NCI-H1417 (cell line): ENCODE measurements around the gene LLPH.

ENCODE experiments used
- DNase-seq, 3 experiments: peaks; one replicate each; lab custom pipeline; 2025; lab: John Stamatoyannopoulos, UW

The LLPH gene

DNA sequence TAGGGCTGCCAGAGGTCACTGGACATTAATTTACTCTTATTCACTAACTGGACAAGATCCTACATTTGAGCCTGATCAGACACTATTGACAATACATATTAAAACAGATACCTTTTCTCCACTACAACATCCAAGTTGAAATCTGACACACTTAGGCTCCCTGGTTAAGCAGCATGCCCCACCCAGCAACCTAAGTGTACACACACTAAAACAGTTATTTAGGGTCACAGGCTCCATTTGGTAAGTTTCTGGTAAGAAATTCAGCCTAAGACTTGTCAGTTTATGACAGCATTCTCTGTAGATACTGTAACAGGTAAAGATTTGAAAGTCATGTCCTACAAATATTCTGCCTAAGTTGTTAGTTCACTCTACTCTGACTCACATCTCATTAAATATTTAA, 12.3 kb upstream of the LLPH start:
- no peak for DNase-seq

DNA sequence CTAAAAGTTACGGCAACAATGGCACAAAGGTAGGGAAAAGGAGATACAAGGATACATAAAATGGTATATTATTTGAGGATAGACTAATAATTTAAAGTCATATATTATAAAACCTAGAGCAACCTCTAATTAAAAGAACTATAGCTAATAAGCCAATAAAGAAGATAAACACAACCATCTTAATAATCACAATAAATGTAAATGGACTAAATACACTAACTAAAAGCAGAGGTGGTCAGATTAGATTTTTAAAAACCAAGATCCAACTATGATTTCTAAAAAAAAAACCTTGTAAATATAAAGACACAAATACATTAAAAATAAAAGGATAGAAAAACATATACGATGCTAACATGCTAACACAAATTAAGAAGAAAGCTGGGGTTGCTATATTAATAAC, 10.7 kb upstream of the LLPH start:
- DNase-seq: no peak

DNA sequence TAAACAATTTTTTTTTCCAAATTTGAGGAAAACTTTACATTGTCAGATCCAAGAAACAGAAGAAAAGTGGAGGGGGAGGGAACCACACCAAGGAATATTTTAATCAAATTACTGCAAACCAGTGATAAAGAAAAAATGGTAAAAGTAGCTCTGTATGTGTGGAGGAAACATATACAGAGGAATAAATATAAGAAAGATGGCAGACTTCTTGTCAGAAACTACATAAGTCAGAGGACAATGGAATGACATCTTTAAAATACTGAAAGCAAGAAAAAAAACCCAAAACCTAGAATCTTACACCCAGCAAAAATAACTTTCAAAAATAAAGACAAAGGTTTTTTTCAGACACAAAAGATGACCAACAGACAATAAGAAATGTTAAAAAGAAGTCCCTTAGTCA, 10.2 kb upstream of the LLPH start:
- peak in 1 of 3 experiments; percentile 21 for DNase-seq

DNA sequence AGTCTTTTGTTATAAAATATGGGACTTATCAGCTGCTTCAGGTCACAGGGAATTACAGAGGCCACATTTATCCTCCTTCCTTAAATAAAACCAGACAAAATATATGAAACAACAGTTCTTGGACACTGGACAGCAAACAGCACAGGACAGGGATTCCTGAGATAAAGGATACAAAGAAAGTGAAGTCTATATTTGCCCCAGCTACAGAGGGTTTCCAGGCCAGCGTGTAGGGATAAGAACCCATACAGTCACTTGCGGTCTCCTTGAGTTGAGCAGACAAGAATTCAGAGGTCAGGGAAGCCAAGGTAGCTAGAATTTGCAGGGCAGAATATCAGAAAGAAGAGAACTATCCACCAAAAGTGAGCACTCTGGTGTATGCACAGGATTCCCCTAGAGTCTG, 8.8 kb upstream of the LLPH start:
- DNase-seq: no peak

DNA sequence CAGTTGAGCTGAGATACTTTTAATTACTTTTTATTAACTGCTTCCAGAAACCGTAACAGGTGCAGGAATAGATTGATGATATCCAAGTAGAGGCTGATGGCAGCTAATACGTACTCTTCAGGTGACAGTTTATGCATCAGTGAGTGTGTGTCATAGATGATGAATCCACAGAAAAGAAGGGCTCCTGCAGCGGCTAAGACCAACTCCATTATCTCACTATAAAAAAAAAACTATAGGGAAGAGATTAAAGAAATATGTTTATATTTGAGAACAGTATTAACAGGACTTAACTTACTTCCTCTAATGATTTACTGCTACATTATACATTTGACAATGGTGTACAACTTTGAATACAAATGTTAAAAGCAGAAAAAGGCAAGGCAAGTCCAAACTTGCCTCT, 7.4 kb upstream of the LLPH start:
- DNase-seq: peak in 2 of 3 experiments; percentile 63 to 76

DNA sequence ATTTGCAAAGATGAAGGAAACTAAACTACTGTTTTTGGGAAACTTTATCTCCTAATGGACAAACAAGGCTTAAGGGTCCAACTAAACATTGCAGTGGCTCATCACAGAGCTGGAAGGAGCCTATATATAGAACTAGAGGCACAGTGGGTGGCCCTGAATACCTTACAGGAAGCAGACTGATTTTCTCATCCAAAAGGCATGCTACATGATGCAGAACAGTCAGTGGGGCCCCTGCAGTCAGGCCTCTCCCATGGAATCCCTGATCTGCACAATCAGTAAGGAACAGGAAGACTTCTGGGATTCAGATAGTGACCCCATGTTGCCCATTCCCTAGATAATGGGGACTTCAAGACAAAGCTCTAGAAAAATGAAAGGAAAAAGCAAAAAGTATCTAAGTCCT, 1.9 kb upstream of the LLPH start:
- no peak for DNase-seq

GRCh38 chr12:66131067-66131688, 628 bp upstream of the LLPH start:
- peak in 2 of 3 experiments; percentile 47 to 55 for DNase-seq

- DNase-seq: no peak
Observed at GRCh38 chr12:66129934-66130266, 650 bp downstream of the LLPH start.

- no peak for DNase-seq
Observed at GRCh38 chr12:66127650-66128049, 2.9 kb downstream of the LLPH start.

DNA sequence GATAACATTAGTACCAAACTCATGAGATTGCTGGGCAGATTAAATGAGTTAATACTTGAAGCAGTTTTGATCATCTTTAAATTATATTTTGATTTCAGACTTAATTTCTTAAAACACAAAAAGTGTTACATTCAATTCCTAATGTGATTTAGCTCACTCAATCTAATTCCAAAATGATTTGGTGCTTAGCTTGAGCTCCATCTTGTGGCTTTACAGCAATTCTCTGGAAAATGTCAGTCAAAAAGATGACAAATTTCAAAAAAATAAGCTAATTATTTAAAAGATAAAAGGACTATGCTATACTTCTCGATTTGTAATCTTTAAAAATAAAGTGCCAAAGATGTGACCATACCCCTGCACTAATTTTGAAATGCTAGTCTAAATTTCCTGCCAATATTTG, 10.1 kb downstream of the LLPH start:
- no peak for DNase-seq

DNA sequence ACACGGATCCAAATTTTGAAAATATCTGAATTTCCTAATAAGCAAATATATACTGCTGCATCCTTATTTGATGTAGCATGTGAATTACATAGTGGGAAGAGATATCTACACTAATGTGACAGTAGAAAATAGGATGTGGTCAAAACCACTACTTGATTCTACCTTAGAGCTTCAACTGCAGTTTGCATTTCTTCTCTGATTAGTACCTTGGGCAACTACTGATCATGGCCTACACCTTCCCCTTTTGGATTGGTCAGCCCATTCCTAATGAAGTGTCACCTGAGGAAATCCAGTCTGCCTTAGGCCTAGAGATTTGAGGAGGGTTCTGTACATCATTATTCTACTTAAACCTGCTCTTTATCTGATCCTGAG, 10.7 kb downstream of the LLPH start:
- no peak for DNase-seq

- no peak for DNase-seq
Observed at GRCh38 chr12:66119229-66119869, 11.2 kb downstream of the LLPH start.

DNA sequence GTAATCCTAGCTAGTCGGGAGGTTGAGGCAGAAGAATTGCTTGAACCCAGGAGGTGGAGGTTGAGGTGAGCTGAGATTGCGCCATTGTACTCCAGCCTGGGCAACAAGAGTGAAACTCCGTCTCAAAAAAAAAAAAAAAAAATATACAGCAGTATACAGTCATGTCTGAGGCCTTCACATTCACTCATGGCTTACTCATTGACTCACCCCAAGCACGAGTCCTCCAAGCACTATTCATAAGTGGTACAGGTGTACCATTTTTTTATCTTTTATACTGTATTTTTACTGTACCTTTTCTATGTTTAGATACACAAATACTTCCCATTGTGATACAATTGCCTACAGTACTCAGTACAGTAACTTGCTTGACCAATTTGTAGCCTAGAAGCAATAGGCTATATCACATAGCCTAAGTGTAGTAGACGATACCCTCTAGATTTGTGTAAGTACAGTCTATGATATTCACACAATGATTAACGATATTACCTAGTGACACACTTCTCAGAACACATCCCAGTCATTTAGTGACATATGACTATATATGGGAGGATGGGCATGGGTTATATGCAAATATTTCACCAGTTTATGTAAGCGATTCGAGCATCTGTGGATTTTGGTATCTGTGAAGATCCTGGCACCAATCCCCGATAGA, 12.2 kb downstream of the LLPH start:
- DNase-seq: no peak

- DNase-seq: no peak
Observed at GRCh38 chr12:66117242-66117641, 13.3 kb downstream of the LLPH start.

DNA sequence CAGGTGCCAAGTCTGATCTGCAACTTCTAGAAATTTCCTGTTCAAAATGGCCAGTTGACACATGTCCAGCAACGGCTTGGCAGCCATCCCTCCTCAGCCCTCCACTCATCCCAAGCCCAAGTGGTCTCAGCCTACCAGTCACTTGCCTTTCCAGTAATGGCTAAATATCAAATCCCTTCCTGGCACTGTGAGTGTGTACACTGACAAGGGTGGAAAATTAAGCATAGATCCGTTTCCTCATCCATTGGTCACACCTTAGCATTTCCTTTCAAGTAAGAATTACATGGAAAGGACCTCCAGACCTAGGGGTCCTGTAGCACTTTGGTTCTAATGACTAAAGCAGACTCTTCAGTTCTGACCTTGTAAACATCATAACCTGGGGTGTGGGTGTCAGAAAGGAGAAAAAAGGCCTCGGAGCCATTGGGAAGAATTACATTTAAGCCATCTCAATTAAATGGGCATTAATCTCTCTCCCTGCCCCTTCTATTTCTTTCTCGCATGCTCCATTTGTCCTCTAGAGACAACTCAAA, 15.4 kb downstream of the LLPH start:
- no peak for DNase-seq

DNA sequence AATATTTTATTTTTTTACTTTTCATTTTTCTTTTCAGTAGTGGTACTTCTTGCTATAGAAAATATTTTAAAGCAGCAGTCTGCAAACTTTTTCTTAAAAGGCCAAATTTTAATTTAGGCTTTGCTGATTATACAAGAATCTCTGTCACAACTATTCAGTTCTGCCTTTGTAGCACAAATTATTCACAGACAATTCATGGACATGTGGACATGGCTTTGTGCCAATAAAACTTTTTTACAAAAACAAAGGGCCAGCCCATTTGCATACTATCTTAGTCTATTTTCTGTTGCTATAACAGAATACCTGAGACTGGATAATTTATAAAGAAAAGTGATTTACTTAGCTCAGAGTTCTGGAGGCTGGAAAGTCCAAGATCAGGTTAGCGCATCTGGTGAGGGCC, 17.1 kb downstream of the LLPH start:
- DNase-seq: no peak

GRCh38 chr12:66111605-66112004, 18.9 kb downstream of the LLPH start:
- DNase-seq: peak in 1 of 3 experiments; percentile 10

DNA sequence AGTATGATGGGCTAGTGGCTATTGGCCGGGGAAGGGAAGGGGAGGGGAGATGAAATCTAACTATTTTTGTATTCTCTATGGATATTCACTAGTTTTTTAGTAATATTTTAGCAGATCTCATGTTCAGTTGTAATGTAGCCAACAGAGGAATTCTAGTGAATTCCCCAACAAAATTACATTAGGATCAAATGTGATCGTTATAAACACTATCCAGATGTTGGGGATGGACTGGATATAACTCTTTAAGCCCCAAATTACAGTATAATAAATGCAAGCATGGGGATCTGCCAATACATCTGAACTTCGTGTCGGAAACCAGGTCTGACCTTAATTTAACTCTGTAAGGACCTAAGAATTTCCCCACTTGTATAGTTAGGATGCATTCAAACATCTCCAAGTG, 21.5 kb downstream of the LLPH start:
- DNase-seq: no peak

DNA sequence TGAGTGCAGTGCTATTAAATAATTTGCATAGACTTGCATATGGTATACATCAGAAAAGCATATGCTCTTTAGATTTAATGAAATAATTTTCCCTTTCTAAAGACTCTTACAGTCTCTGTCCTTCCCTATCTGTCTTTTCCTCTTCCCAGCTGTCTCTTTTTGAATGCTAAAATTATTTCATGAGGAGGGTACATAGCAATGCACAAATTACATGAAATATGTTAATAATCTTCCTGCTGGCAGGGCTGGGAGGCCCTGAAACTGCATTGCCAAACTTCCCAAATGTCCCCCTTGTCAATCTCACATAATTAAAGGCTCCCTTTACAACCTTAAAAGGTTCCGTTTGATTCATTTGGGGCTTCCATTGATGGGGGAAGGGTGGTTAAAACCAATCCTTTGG, 22.2 kb downstream of the LLPH start:
- DNase-seq: no peak

GRCh38 chr12:66107451-66107915, 23.1 kb downstream of the LLPH start:
- DNase-seq: peak; percentile 64 to 93 (median 92)

- DNase-seq: no peak
Observed at GRCh38 chr12:66103016-66103913, 27.3 kb downstream of the LLPH start.

- DNase-seq: peak in 1 of 3 experiments; percentile 40
Observed at GRCh38 chr12:66092559-66093269, 37.8 kb downstream of the LLPH start.
